Panc1 (cell line): ENCODE measurements around the gene SAMHD1. TPM values are rescaled to one million over a fixed set of nuclear protein-coding genes. Genes with fewer than 3 reads are reported as not detected.

ENCODE experiments used
- ATAC-seq: fragments of 200-7000 bp; cut with Tn5 transposase; 2 replicates; pipeline ENCODE4 v1.9.1; 2020; ENCODE audit warnings: mild to moderate bottlenecking, moderate library complexity
- BruUV-seq: library from RNA; stranded (reverse); fragments of 400-500 nt; replicated peaks from 2 replicates; lab custom pipeline; 2021; lab: Mats Ljungman, UMichigan
- CTCF ChIA-PET: fragments of 300-600 bp; sonication (Branson Sonifier 250); formaldehyde crosslinking; loops from one replicate; lab custom pipeline; 2022; ENCODE audit warnings: antibody characterized with exemption; lab: Charles Lee
- POLR2A ChIA-PET: fragments of 300-600 bp; sonication (Branson Sonifier 250); formaldehyde crosslinking; loops from one replicate; lab custom pipeline; 2022; ENCODE audit warnings: antibody characterized with exemption; lab: Charles Lee
- DNase-seq: peaks from one replicate; pipeline ENCODE4 v3.0.0-alpha.2; 2010; ENCODE audit warnings: low read depth, low spot score
- H3K27ac ChIP-seq: 2 replicates; pipeline ENCODE4 v1.5.1; 2011; ENCODE audit warnings: mild to moderate bottlenecking, low read length, inconsistent platforms
- H3K27me3 ChIP-seq: fragments of 200-500 bp; sonication (Bioruptor generic); 2 replicates; pipeline ENCODE4 v1.6.0; 2014; ENCODE audit warnings: low read length, inconsistent platforms; ENCODE audit not compliant: control insufficient read depth, insufficient read depth
- H3K36me3 ChIP-seq: fragments of 200-500 bp; sonication (Bioruptor generic); 2 replicates; pipeline ENCODE4 v1.5.1; 2014; ENCODE audit warnings: inconsistent platforms, mild to moderate bottlenecking, low read length, moderate library complexity; ENCODE audit not compliant: control insufficient read depth, insufficient read depth
- H3K4me1 ChIP-seq: 2 replicates; pipeline ENCODE4 v1.5.1; 2011; ENCODE audit warnings: inconsistent platforms, mild to moderate bottlenecking, low read length, moderate library complexity; ENCODE audit not compliant: control insufficient read depth, insufficient read depth
- H3K4me3 ChIP-seq, 2 experiments: 2 replicates each; pipeline ENCODE4 v1.5.1; 2011 to 2012; ENCODE audit warnings: low read depth in 2 of 2, low read length in 2 of 2, mild to moderate bottlenecking in 2 of 2, inconsistent platforms in 1 of 2, moderate library complexity in 1 of 2
- H3K9me3 ChIP-seq: fragments of 200-500 bp; sonication (Bioruptor generic); 2 replicates; pipeline ENCODE4 v1.5.1; 2014; ENCODE audit warnings: low read depth, mild to moderate bottlenecking, inconsistent platforms, low read length, moderate library complexity; ENCODE audit not compliant: control insufficient read depth, insufficient read depth
- CTCF ChIP-seq: fragments of 450-650 bp; IDR thresholded peaks from 2 replicates; pipeline ENCODE4 v1.5.1; 2017; ENCODE audit warnings: mild to moderate bottlenecking
- POLR2AphosphoS5 ChIP-seq: IDR thresholded peaks from 2 replicates; pipeline ENCODE4 v1.6.1; 2012; ENCODE audit warnings: mild to moderate bottlenecking, low read depth, low read length, moderate library complexity
- REST ChIP-seq, 2 experiments: IDR thresholded peaks; 2 replicates each; pipeline ENCODE4 v1.6.1; 2011 to 2012; ENCODE audit warnings: low read depth in 2 of 2, control low read depth in 1 of 2, low read length in 1 of 2, mild to moderate bottlenecking in 1 of 2, moderate library complexity in 1 of 2; ENCODE audit not compliant: insufficient read depth in 1 of 2
- SIN3A ChIP-seq: IDR thresholded peaks from 2 replicates; pipeline ENCODE4 v1.6.1; 2012; ENCODE audit warnings: low read depth, mild to moderate bottlenecking, low read length, moderate library complexity, borderline replicate concordance; ENCODE audit not compliant: insufficient read depth
- TCF7L2 ChIP-seq: IDR thresholded peaks from 2 replicates; pipeline ENCODE4 v1.6.1; 2011; ENCODE audit warnings: mild to moderate bottlenecking, low read depth, low read length, inconsistent platforms
- in situ Hi-C: cut with HindIII; loops from 2 replicates; pipeline ENCODE4 v1.10.0; 2016; ENCODE audit warnings: low sequenced_read_pairs, low pct_unique_long_range_greater_than_20kb
- intact Hi-C: fragments of 100-400 bp; cut with micrococcal nuclease; formaldehyde crosslinking; loops from one replicate; pipeline ENCODE4 v1.10.0; 2022; ENCODE audit not compliant: unreplicated experiment
- total RNA-seq: library from RNA; stranded (reverse); gene quantifications from one replicate; pipeline ENCODE4 v1.2.1, GENCODE V29; 2021; ENCODE audit not compliant: unreplicated experiment

The SAMHD1 gene
- total RNA-seq, 1 experiment from 2014 or later: 16.8 TPM

GRCh38 chr20:36925234-36925633 lies 26.3 kb downstream of the SAMHD1 start:
- H3K27ac ChIP-seq: no peak overlapping the region
- H3K4me1 ChIP-seq: no peaks in the 10 kb centered on the region
- no peaks in the 10 kb centered on the region for H3K9me3 ChIP-seq
- H3K4me3 ChIP-seq: no peak overlapping the region
- intact Hi-C loops: no loop called here
- no peak for TF ChIP-seq REST (IDR thresholded peaks at IDR 0.05; ENCODE audit: insufficient read depth in 1 of 2, low read depth in 2 of 2, low read length in 1 of 2)
- no peak for TF ChIP-seq SIN3A
- TF ChIP-seq TCF7L2: no peak
- TF ChIP-seq CTCF: no peak
- no peak for TF ChIP-seq POLR2AphosphoS5
- no peak for ATAC-seq
- no TSS peak for BruUV-seq
- in situ Hi-C loops: no loop called here
- POLR2A ChIA-PET: no interaction called here
- DNase-seq: no peak
- H3K36me3 ChIP-seq: no peaks in the 10 kb centered on the region
- CTCF ChIA-PET: no interaction called here
- H3K27me3 ChIP-seq: no peaks in the 10 kb centered on the region

- intact Hi-C loops (no loop called here), in situ Hi-C loops (no loop called here)
- DNase-seq (no peak), ATAC-seq (no peak)
- Histone ChIP-seq H3K36me3 (no peaks in the 10 kb centered on the region), H3K4me3 (no peak overlapping the region), H3K9me3 (no peaks in the 10 kb centered on the region), H3K4me1 (no peaks in the 10 kb centered on the region), H3K27me3 (no peaks in the 10 kb centered on the region), H3K27ac (no peak overlapping the region)
- TF ChIP-seq POLR2AphosphoS5: no peak
- no peak for TF ChIP-seq CTCF
- TF ChIP-seq REST (IDR thresholded peaks at IDR 0.05; ENCODE audit: insufficient read depth in 1 of 2, low read depth in 2 of 2, low read length in 1 of 2): no peak
- no peak for TF ChIP-seq SIN3A
- TF ChIP-seq TCF7L2: no peak
- BruUV-seq: no TSS peak
- ChIA-PET POLR2A (interaction anchor here (0.5 kb wide), 1 partner anchor 134 kb away, joined by 6 read pairs; no protein-coding TSS in a partner anchor), CTCF (no interaction called here)
These were observed 27.1 kb downstream of the SAMHD1 start for GRCh38 chr20:36924167-36925045.
